Measurements from ENCODE around the gene CENPK. TPM values are rescaled to one million over a fixed set of nuclear protein-coding genes. Genes with fewer than 3 reads are reported as not detected.

Gene CENPK
- total and polyA plus RNA-seq, 4 donors, result 0.33 to 23.1 (median 0.96) TPM

GRCh38 chr5:65480306-65480865, 82.6 kb downstream of the CENPK start (continued):
- TF ChIP-seq REST (IDR thresholded peaks at IDR 0.05), result peak; percentile 59
- peak; percentile 40 for TF ChIP-seq TAF1 (conservative IDR thresholded peaks at IDR 0.05)
- TF ChIP-seq MAX (IDR thresholded peaks at IDR 0.05), result no peak
- peak; percentile 19 to 26 for TF ChIP-seq EGR1 (IDR thresholded peaks at IDR 0.05; ENCODE audit: low read depth in 2 of 2)
- peak; percentile 62 for TF ChIP-seq SP1 (IDR thresholded peaks at IDR 0.05)
- TF ChIP-seq NR2F2 (IDR thresholded peaks at IDR 0.05), result peak; percentile 19

- TF ChIP-seq RAD21 (IDR thresholded peaks at IDR 0.05) (no peak), FOXA1 (IDR thresholded peaks at IDR 0.05) (no peak), RXRA (IDR thresholded peaks at IDR 0.05) (no peak), HNF4A (conservative IDR thresholded peaks at IDR 0.05) (no peak), CTCF (IDR thresholded peaks at IDR 0.05; ENCODE audit: low read depth, low read length, missing input control) (no peak), ATF3 (IDR thresholded peaks at IDR 0.05) (no peak), YY1 (IDR thresholded peaks at IDR 0.05) (no peak)
- Histone ChIP-seq H3K36me3 (ENCODE audit: control insufficient read depth in 4 of 4, insufficient read depth in 3 of 4, low read depth in 1 of 4, low read length in 3 of 4) (no peaks in the 10 kb centered on the region), H3K9me3 (ENCODE audit: control insufficient read depth in 4 of 4, low read length in 3 of 4) (no peaks in the 10 kb centered on the region)
These were observed 83.4 kb downstream of the CENPK start for GRCh38 chr5:65479527-65479926.

GRCh38 chr5:65478336-65478735, 84.6 kb downstream of the CENPK start:
- WGBS, result 88% methylated on average over 1 of the region's 1 CpG
- Histone ChIP-seq H3K27me3 (ENCODE audit: control insufficient read depth in 4 of 4, insufficient read depth in 4 of 4, low read length in 3 of 4) (no peaks in the 10 kb centered on the region), H3K9ac (ENCODE audit: low read depth in 1 of 2, low read length in 2 of 2) (no peak overlapping the region), H3K36me3 (ENCODE audit: control insufficient read depth in 4 of 4, insufficient read depth in 3 of 4, low read depth in 1 of 4, low read length in 3 of 4) (no peaks in the 10 kb centered on the region), H3K4me1 (ENCODE audit: control insufficient read depth in 4 of 4, insufficient read depth in 4 of 4, low read length in 3 of 4) (peaks cover 3 to 27% (median 16%) of the 10 kb centered on the region in 4 donors), H3K9me3 (ENCODE audit: control insufficient read depth in 4 of 4, low read length in 3 of 4) (no peaks in the 10 kb centered on the region), H3K4me3 (ENCODE audit: low read depth in 1 of 3, low read length in 3 of 3) (no peak overlapping the region), H3K27ac (ENCODE audit: low read depth in 1 of 2, low read length in 2 of 2) (no peak overlapping the region)
- DNase-seq (ENCODE audit: low spot score), result no peak
- TF ChIP-seq FOXA1 (IDR thresholded peaks at IDR 0.05) (no peak), ATF3 (IDR thresholded peaks at IDR 0.05) (no peak), JUND (IDR thresholded peaks at IDR 0.05) (no peak), HNF4G (IDR thresholded peaks at IDR 0.05) (no peak), REST (IDR thresholded peaks at IDR 0.05) (no peak), RAD21 (IDR thresholded peaks at IDR 0.05) (no peak), SP1 (IDR thresholded peaks at IDR 0.05) (no peak), FOXA2 (IDR thresholded peaks at IDR 0.05) (no peak), RXRA (IDR thresholded peaks at IDR 0.05) (no peak), TAF1 (conservative IDR thresholded peaks at IDR 0.05) (no peak), MAX (IDR thresholded peaks at IDR 0.05) (no peak), EGR1 (IDR thresholded peaks at IDR 0.05; ENCODE audit: low read depth in 2 of 2) (no peak), GABPA (IDR thresholded peaks at IDR 0.05 in 1 of 2, conservative IDR thresholded peaks at IDR 0.05 in 1 of 2) (no peak), HNF4A (conservative IDR thresholded peaks at IDR 0.05) (no peak), YY1 (IDR thresholded peaks at IDR 0.05) (no peak), NR2F2 (IDR thresholded peaks at IDR 0.05) (no peak)

More at GRCh38 chr5:65479527-65479926, 83.4 kb downstream of the CENPK start:
- Histone ChIP-seq H3K4me3 (ENCODE audit: low read depth in 1 of 3, low read length in 3 of 3) (peak overlapping the region in 1 of 3 donors; percentile 71), H3K4me1 (ENCODE audit: control insufficient read depth in 4 of 4, insufficient read depth in 4 of 4, low read length in 3 of 4) (peaks cover 3 to 30% (median 20%) of the 10 kb centered on the region in 4 donors), H3K27me3 (ENCODE audit: control insufficient read depth in 4 of 4, insufficient read depth in 4 of 4, low read length in 3 of 4) (no peaks in the 10 kb centered on the region), H3K9ac (ENCODE audit: low read depth in 1 of 2, low read length in 2 of 2) (peak overlapping the region in 1 of 2 donors; percentile 86), H3K27ac (ENCODE audit: low read depth in 1 of 2, low read length in 2 of 2) (peak overlapping the region; percentile 74 to 94)
- DNase-seq (ENCODE audit: low spot score), result no peak
- WGBS, result 36% methylated on average over 1 of the region's 1 CpG
